Smooth muscle cell (in vitro differentiated cells): Measurements from ENCODE around the gene CNTD1. TPM values are rescaled to one million over a fixed set of nuclear protein-coding genes. Genes with fewer than 3 reads are reported as not detected.

Source experiments
- DNase-seq: peaks from one replicate; lab custom pipeline; 2025; ENCODE audit not compliant: unreplicated experiment; lab: John Stamatoyannopoulos, UW
- H2AFZ ChIP-seq: fragments of 200-600 bp; sonication (generic); 2 replicates; pipeline ENCODE4 v1.6.0; 2016; ENCODE audit warnings: antibody characterized with exemption, low read depth, mild to moderate bottlenecking
- H3F3A ChIP-seq: fragments of 200-600 bp; sonication (generic); 2 replicates; pipeline ENCODE4 v1.6.0; 2017; ENCODE audit warnings: antibody characterized with exemption, low read depth
- H3K27ac ChIP-seq: fragments of 200-600 bp; sonication (generic); 2 replicates; pipeline ENCODE4 v1.5.1; 2016; ENCODE audit warnings: low read depth, mild to moderate bottlenecking
- H3K27me3 ChIP-seq: fragments of 200-600 bp; sonication (generic); 2 replicates; pipeline ENCODE4 v1.6.1; 2016; ENCODE audit warnings: low read depth, mild to moderate bottlenecking
- H3K36me3 ChIP-seq: fragments of 200-600 bp; sonication (generic); 2 replicates; pipeline ENCODE4 v1.5.1; 2016; ENCODE audit warnings: low read depth
- H3K4me1 ChIP-seq: fragments of 200-600 bp; sonication (generic); 2 replicates; pipeline ENCODE4 v1.5.1; 2016; ENCODE audit warnings: low read depth
- H3K4me2 ChIP-seq: fragments of 200-600 bp; sonication (generic); 2 replicates; pipeline ENCODE4 v1.6.0; 2016; ENCODE audit warnings: mild to moderate bottlenecking
- H3K4me3 ChIP-seq: fragments of 200-600 bp; sonication (generic); 2 replicates; pipeline ENCODE4 v1.5.1; 2016; ENCODE audit warnings: mild to moderate bottlenecking
- H3K79me2 ChIP-seq: fragments of 200-600 bp; sonication (generic); 2 replicates; pipeline ENCODE4 v1.6.0; 2016; ENCODE audit warnings: low read depth, mild to moderate bottlenecking
- H3K9ac ChIP-seq: fragments of 200-600 bp; sonication (generic); 2 replicates; pipeline ENCODE4 v1.6.0; 2016; ENCODE audit warnings: low read depth
- H3K9me3 ChIP-seq: fragments of 200-600 bp; sonication (generic); replicated peaks from 2 replicates; pipeline ENCODE4 v1.5.1; 2016; ENCODE audit warnings: low read depth
- H4K20me1 ChIP-seq: fragments of 200-600 bp; sonication (generic); 2 replicates; pipeline ENCODE4 v1.6.0; 2016; ENCODE audit warnings: low read depth
- CTCF ChIP-seq: fragments of 200-600 bp; sonication (generic); IDR thresholded peaks from 2 replicates; pipeline ENCODE4 v1.5.1; 2017; ENCODE audit warnings: borderline replicate concordance, mild to moderate bottlenecking, antibody characterized with exemption; ENCODE audit not compliant: insufficient read depth, poor library complexity, severe bottlenecking
- WGBS: methylation state at CpG from one replicate; pipeline ENCODE4 v1.1.7; 2016; ENCODE audit warnings: low lambda C conversion rate; 5-methylcytosine and 5-hydroxymethylcytosine counted together
- polyA plus RNA-seq: library from polyadenylated mRNA; unstranded; fragments of >200 nt; fragmentation: Nextera tagmentation; extraction: Ambion mirVana; gene quantifications from 2 replicates; pipeline ENCODE4 v1.2.1, GENCODE V29; 2016
- total RNA-seq: library from RNA; depleted of rRNA; stranded (reverse); fragments of >200 nt; gene quantifications from 2 replicates; pipeline ENCODE4 v1.2.3, GENCODE V29; 2014

The CNTD1 gene
- total and polyA plus RNA-seq, 2 experiments from 2014 or later = 0.17 TPM; not detected in 1

GRCh38 chr17:42751628-42752027, 47.0 kb upstream of the CNTD1 start:
- no peak overlapping the region for H3K4me3 ChIP-seq
- no peaks in the 10 kb centered on the region for H3K9me3 ChIP-seq
- no peak overlapping the region for H3K9ac ChIP-seq
- 80% methylated on average over 7 of the region's 7 CpGs for WGBS
- no peak overlapping the region for H3K4me2 ChIP-seq
- no peak overlapping the region for H3K27ac ChIP-seq
- no peak for TF ChIP-seq CTCF
- no peaks in the 10 kb centered on the region for H3F3A ChIP-seq
- no peak for DNase-seq
- H4K20me1 ChIP-seq = no peaks in the 10 kb centered on the region
- H3K27me3 ChIP-seq = no peaks in the 10 kb centered on the region
- H3K4me1 ChIP-seq = no peaks in the 10 kb centered on the region
- no peak overlapping the region for H2AFZ ChIP-seq
- no peaks in the 10 kb centered on the region for H3K36me3 ChIP-seq
- no peaks in the 10 kb centered on the region for H3K79me2 ChIP-seq

GRCh38 chr17:42754782-42755181, 43.9 kb upstream of the CNTD1 start:
- H3K9me3 ChIP-seq = no peaks in the 10 kb centered on the region
- no peaks in the 10 kb centered on the region for H3K36me3 ChIP-seq
- H3F3A ChIP-seq = no peaks in the 10 kb centered on the region
- no peaks in the 10 kb centered on the region for H4K20me1 ChIP-seq
- no peak for DNase-seq
- no peak overlapping the region for H3K4me3 ChIP-seq
- H2AFZ ChIP-seq = no peak overlapping the region
- no peak overlapping the region for H3K27ac ChIP-seq
- no peak for TF ChIP-seq CTCF
- no peak overlapping the region for H3K4me2 ChIP-seq
- H3K9ac ChIP-seq = no peak overlapping the region
- no peaks in the 10 kb centered on the region for H3K27me3 ChIP-seq
- no peaks in the 10 kb centered on the region for H3K79me2 ChIP-seq
- 76% methylated on average over 3 of the region's 3 CpGs for WGBS
- H3K4me1 ChIP-seq = no peaks in the 10 kb centered on the region

- no peak overlapping the region for H3K9ac ChIP-seq
- no peaks in the 10 kb centered on the region for H3K9me3 ChIP-seq
- no peaks in the 10 kb centered on the region for H4K20me1 ChIP-seq
- H3K27me3 ChIP-seq = peaks cover 8% of the 10 kb centered on the region
- 59% methylated on average over 11 of the region's 11 CpGs for WGBS
- TF ChIP-seq CTCF = no peak
- peak overlapping the region; percentile 58 for H3K4me3 ChIP-seq
- no peaks in the 10 kb centered on the region for H3K79me2 ChIP-seq
- DNase-seq = no peak
- no peak overlapping the region for H3K27ac ChIP-seq
- peak overlapping the region; percentile 85 for H2AFZ ChIP-seq
- no peaks in the 10 kb centered on the region for H3K4me1 ChIP-seq
- peak overlapping the region; percentile 94 for H3K4me2 ChIP-seq
- H3F3A ChIP-seq = no peaks in the 10 kb centered on the region
- no peaks in the 10 kb centered on the region for H3K36me3 ChIP-seq
Measured at GRCh38 chr17:42759982-42760651, 38.5 kb upstream of the CNTD1 start.
